ENCODE data around the gene ZNF276. TPM values are rescaled to one million over a fixed set of nuclear protein-coding genes. Genes with fewer than 3 reads are reported as not detected.

Gene ZNF276
- polyA plus RNA-seq, 1 donor, result 26.1 TPM

- DNase-seq, result no peak
Observed at GRCh38 chr16:89712274-89712781, 9.0 kb upstream of the ZNF276 start.

GRCh38 chr16:89716493-89716892 is 4.8 kb upstream of the ZNF276 start:
- no peak for DNase-seq

GRCh38 chr16:89716916-89717687 is 4.2 kb upstream of the ZNF276 start:
- DNase-seq, result no peak

- no peak for DNase-seq
Observed at GRCh38 chr16:89717688-89718505, 3.4 kb upstream of the ZNF276 start.

GRCh38 chr16:89720551-89720812 is 855 bp upstream of the ZNF276 start:
- DNase-seq, result no peak

- no peak for DNase-seq
Observed at GRCh38 chr16:89721546-89722391, 432 bp downstream of the ZNF276 start.

- DNase-seq, result no peak
Observed at GRCh38 chr16:89722392-89723278, 1.3 kb downstream of the ZNF276 start.

- no peak for DNase-seq
Observed at GRCh38 chr16:89723279-89724250, 2.2 kb downstream of the ZNF276 start.

- DNase-seq, result no peak
Observed at GRCh38 chr16:89727406-89728120, 6.2 kb downstream of the ZNF276 start.

- no peak for DNase-seq
Observed at GRCh38 chr16:89729293-89729692, 8.0 kb downstream of the ZNF276 start.

GRCh38 chr16:89729863-89730593 is 8.7 kb downstream of the ZNF276 start:
- DNase-seq, result peak; percentile 14

- no peak for DNase-seq
Observed at GRCh38 chr16:89730610-89731234, 9.4 kb downstream of the ZNF276 start.

- no peak for DNase-seq
Observed at GRCh38 chr16:89732142-89732917, 11.0 kb downstream of the ZNF276 start.

GRCh38 chr16:89732918-89733242 is 11.5 kb downstream of the ZNF276 start:
- no peak for DNase-seq

- DNase-seq, result no peak
Observed at GRCh38 chr16:89733322-89733721, 12.0 kb downstream of the ZNF276 start.

- no peak for DNase-seq
Observed at GRCh38 chr16:89733792-89734191, 12.5 kb downstream of the ZNF276 start.

- DNase-seq, result no peak
Observed at GRCh38 chr16:89736554-89736953, 15.2 kb downstream of the ZNF276 start.
